Measurements from ENCODE around the gene CHN2.

DNA sequence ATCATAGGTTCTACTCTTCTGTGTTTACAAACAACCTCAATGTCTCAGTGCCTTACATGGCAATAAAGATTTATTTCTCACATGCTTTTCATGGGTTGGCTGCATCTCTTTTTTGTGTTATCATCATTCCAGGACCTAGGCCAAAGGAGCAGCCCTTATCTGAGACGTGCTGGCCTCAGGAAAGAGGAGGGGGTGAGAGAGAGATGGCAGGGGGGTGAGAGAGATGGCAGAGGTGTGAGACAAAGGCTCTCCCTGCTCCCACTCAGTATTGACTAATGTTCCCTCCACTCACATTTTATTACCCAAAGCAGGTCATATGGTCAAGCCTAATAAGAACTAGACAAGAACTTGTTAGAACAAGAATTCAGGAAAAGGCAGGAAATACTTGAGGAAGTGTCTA, 249.0 kb downstream of the CHN2 start:
- TF ChIP-seq TAF1 (IDR thresholded peaks at IDR 0.05; ENCODE audit: borderline replicate concordance, low read depth, low read length) = no peak
- no peak for TF ChIP-seq RCOR1 (IDR thresholded peaks at IDR 0.05; ENCODE audit: low read length)
- TF ChIP-seq, protein P1, sequence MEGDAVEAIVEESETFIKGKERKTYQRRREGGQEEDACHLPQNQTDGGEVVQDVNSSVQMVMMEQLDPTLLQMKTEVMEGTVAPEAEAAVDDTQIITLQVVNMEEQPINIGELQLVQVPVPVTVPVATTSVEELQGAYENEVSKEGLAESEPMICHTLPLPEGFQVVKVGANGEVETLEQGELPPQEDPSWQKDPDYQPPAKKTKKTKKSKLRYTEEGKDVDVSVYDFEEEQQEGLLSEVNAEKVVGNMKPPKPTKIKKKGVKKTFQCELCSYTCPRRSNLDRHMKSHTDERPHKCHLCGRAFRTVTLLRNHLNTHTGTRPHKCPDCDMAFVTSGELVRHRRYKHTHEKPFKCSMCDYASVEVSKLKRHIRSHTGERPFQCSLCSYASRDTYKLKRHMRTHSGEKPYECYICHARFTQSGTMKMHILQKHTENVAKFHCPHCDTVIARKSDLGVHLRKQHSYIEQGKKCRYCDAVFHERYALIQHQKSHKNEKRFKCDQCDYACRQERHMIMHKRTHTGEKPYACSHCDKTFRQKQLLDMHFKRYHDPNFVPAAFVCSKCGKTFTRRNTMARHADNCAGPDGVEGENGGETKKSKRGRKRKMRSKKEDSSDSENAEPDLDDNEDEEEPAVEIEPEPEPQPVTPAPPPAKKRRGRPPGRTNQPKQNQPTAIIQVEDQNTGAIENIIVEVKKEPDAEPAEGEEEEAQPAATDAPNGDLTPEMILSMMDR (IDR thresholded peaks at IDR 0.05) = no peak
- TF ChIP-seq POLR2AphosphoS5 (IDR thresholded peaks at IDR 0.05; ENCODE audit: low read depth, low read length) = no peak
- no peak for TF ChIP-seq YY1 (IDR thresholded peaks at IDR 0.05; ENCODE audit: low read depth)
- TF ChIP-seq SMC3 (IDR thresholded peaks at IDR 0.05; ENCODE audit: low read depth, low read length) = no peak
- TF ChIP-seq, protein P2, sequence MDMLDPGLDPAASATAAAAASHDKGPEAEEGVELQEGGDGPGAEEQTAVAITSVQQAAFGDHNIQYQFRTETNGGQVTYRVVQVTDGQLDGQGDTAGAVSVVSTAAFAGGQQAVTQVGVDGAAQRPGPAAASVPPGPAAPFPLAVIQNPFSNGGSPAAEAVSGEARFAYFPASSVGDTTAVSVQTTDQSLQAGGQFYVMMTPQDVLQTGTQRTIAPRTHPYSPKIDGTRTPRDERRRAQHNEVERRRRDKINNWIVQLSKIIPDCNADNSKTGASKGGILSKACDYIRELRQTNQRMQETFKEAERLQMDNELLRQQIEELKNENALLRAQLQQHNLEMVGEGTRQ (IDR thresholded peaks at IDR 0.05; ENCODE audit: borderline replicate concordance, low read depth, low read length) = no peak
